WTC11 (cell line): Measurements from ENCODE around the gene PIGK.

Source experiments
- CREB1 ChIP-seq: sonication (generic); formaldehyde crosslinking; IDR thresholded peaks from 2 replicates; pipeline ENCODE4 v1.8.0; 2023; ENCODE audit warnings: mild to moderate bottlenecking, missing genetic modification reagents
- CTCF ChIP-seq: fragments of 200-600 bp; IDR thresholded peaks from 2 replicates; pipeline ENCODE4 v1.8.0; 2022; ENCODE audit warnings: antibody characterized with exemption
- ESRRA ChIP-seq: sonication (generic); formaldehyde crosslinking; IDR thresholded peaks from 2 replicates; pipeline ENCODE4 v1.8.1; 2022; ENCODE audit warnings: mild to moderate bottlenecking, missing genetic modification reagents, borderline replicate concordance
- FOXK1 ChIP-seq: sonication (generic); formaldehyde crosslinking; IDR thresholded peaks from 2 replicates; pipeline ENCODE4 v1.8.0; 2022; ENCODE audit warnings: mild to moderate bottlenecking, moderate library complexity, missing genetic modification reagents
- JUN ChIP-seq: sonication (generic); formaldehyde crosslinking; IDR thresholded peaks from 2 replicates; pipeline ENCODE4 v1.8.0; 2023; ENCODE audit warnings: mild to moderate bottlenecking, missing genetic modification reagents
- MLX ChIP-seq: sonication (generic); formaldehyde crosslinking; IDR thresholded peaks from 2 replicates; pipeline ENCODE4 v1.8.1; 2023; ENCODE audit warnings: mild to moderate bottlenecking, missing genetic modification reagents, moderate library complexity
- SP1 ChIP-seq: sonication (generic); formaldehyde crosslinking; conservative IDR thresholded peaks from 2 replicates; pipeline ENCODE4 v1.8.1; 2022; ENCODE audit warnings: missing genetic modification reagents
- ZMAT4 ChIP-seq: fragments of 250-450 bp; sonication (Bioruptor Pico); IDR thresholded peaks from 2 replicates; pipeline ENCODE4 v1.9.0; 2021; ENCODE audit warnings: mild to moderate bottlenecking
- ZNF138 ChIP-seq: sonication (generic); formaldehyde crosslinking; conservative IDR thresholded peaks from 2 replicates; pipeline ENCODE4 v1.8.1; 2022; ENCODE audit warnings: mild to moderate bottlenecking, moderate library complexity, missing genetic modification reagents
- ZNF263 ChIP-seq: sonication (generic); formaldehyde crosslinking; IDR thresholded peaks from 2 replicates; pipeline ENCODE4 v1.8.1; 2022; ENCODE audit warnings: low read depth, mild to moderate bottlenecking, moderate library complexity, missing genetic modification reagents
- ZNF423 ChIP-seq: fragments of 250-450 bp; sonication (Bioruptor Pico); IDR thresholded peaks from 2 replicates; pipeline ENCODE4 v2.1.2; 2022; ENCODE audit warnings: mild to moderate bottlenecking, moderate library complexity
- ZNF425 ChIP-seq: fragments of 250-450 bp; sonication (Bioruptor Pico); conservative IDR thresholded peaks from 2 replicates; pipeline ENCODE4 v1.9.0; 2021; ENCODE audit warnings: mild to moderate bottlenecking
- TF ChIP-seq, protein P1 (sequence below): sonication (generic); formaldehyde crosslinking; IDR thresholded peaks from 2 replicates; pipeline ENCODE4 v1.8.1; 2022; ENCODE audit warnings: missing genetic modification reagents, borderline replicate concordance
- TF ChIP-seq, protein P2 (sequence below): sonication (generic); formaldehyde crosslinking; IDR thresholded peaks from 2 replicates; pipeline ENCODE4 v1.8.1; 2023; ENCODE audit warnings: mild to moderate bottlenecking, missing genetic modification reagents, borderline replicate concordance

- TF ChIP-seq ZNF423 (CRISPR knock-in tag) (no peak), CTCF (no peak), SP1 (CRISPR knock-in tag) (no peak), MLX (no peak), ZMAT4 (CRISPR knock-in tag) (no peak), ZNF425 (CRISPR knock-in tag) (no peak), CREB1 (CRISPR knock-in tag) (no peak), ZNF263 (CRISPR knock-in tag) (no peak), ZNF138 (CRISPR knock-in tag) (no peak), JUN (CRISPR knock-in tag) (no peak), ESRRA (CRISPR knock-in tag) (no peak), FOXK1 (CRISPR knock-in tag) (no peak)
- TF ChIP-seq, protein P1, sequence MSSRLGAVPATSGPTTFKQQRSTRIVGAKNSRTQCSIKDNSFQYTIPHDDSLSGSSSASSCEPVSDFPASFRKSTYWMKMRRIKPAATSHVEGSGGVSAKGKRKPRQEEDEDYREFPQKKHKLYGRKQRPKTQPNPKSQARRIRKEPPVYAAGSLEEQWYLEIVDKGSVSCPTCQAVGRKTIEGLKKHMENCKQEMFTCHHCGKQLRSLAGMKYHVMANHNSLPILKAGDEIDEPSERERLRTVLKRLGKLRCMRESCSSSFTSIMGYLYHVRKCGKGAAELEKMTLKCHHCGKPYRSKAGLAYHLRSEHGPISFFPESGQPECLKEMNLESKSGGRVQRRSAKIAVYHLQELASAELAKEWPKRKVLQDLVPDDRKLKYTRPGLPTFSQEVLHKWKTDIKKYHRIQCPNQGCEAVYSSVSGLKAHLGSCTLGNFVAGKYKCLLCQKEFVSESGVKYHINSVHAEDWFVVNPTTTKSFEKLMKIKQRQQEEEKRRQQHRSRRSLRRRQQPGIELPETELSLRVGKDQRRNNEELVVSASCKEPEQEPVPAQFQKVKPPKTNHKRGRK (CRISPR knock-in tag) = no peak
- TF ChIP-seq, protein P2, sequence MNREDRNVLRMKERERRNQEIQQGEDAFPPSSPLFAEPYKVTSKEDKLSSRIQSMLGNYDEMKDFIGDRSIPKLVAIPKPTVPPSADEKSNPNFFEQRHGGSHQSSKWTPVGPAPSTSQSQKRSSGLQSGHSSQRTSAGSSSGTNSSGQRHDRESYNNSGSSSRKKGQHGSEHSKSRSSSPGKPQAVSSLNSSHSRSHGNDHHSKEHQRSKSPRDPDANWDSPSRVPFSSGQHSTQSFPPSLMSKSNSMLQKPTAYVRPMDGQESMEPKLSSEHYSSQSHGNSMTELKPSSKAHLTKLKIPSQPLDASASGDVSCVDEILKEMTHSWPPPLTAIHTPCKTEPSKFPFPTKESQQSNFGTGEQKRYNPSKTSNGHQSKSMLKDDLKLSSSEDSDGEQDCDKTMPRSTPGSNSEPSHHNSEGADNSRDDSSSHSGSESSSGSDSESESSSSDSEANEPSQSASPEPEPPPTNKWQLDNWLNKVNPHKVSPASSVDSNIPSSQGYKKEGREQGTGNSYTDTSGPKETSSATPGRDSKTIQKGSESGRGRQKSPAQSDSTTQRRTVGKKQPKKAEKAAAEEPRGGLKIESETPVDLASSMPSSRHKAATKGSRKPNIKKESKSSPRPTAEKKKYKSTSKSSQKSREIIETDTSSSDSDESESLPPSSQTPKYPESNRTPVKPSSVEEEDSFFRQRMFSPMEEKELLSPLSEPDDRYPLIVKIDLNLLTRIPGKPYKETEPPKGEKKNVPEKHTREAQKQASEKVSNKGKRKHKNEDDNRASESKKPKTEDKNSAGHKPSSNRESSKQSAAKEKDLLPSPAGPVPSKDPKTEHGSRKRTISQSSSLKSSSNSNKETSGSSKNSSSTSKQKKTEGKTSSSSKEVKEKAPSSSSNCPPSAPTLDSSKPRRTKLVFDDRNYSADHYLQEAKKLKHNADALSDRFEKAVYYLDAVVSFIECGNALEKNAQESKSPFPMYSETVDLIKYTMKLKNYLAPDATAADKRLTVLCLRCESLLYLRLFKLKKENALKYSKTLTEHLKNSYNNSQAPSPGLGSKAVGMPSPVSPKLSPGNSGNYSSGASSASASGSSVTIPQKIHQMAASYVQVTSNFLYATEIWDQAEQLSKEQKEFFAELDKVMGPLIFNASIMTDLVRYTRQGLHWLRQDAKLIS (CRISPR knock-in tag) = no peak
These were observed 129.5 kb downstream of the PIGK start for GRCh38 chr1:77089756-77090155.
